GM12878 (cell line): ENCODE measurements around the gene ANKRD30A. TPM values are rescaled to one million over a fixed set of nuclear protein-coding genes. Genes with fewer than 3 reads are reported as not detected.

Source experiments
- ATAC-seq: fragments of 200-7000 bp; cut with Tn5 transposase; 3 replicates; pipeline ENCODE4 v1.9.1; 2020; ENCODE audit warnings: mild to moderate bottlenecking, moderate library complexity
- BruUV-seq: library from RNA; stranded (reverse); fragments of 400-500 nt; replicated peaks from 2 replicates; lab custom pipeline; 2021; lab: Mats Ljungman, UMichigan
- CTCF ChIA-PET: fragments of 300-600 bp; sonication (Branson Sonifier 250); formaldehyde crosslinking; extraction: SDS; loops from one replicate; lab custom pipeline; 2021; ENCODE audit warnings: inconsistent platforms; lab: Yijun Ruan, JAX
- POLR2A ChIA-PET: fragments of 350-600 bp; formaldehyde crosslinking; extraction: SDS; loops from one replicate; lab custom pipeline; 2021; ENCODE audit warnings: inconsistent platforms; lab: Charles Lee
- RAD21 ChIA-PET: fragments of 300-600 bp; sonication (Branson Sonifier 250); formaldehyde crosslinking; loops from one replicate; lab custom pipeline; 2023; ENCODE audit warnings: antibody characterized with exemption; ENCODE audit not compliant: unreplicated experiment; lab: Charles Lee
- SMC1A ChIA-PET: fragments of 300-600 bp; sonication (Branson Sonifier 250); formaldehyde crosslinking; loops from one replicate; lab custom pipeline; 2023; ENCODE audit not compliant: unreplicated experiment, uncharacterized antibody; lab: Charles Lee
- DNase-seq: peaks from one replicate; pipeline ENCODE4 v3.0.0-alpha.2; 2011; ENCODE audit warnings: low read depth, low spot score
- FAIRE-seq: peaks from 3 replicates; lab custom pipeline; 2011; peaks lifted over from hg19 to GRCh38; lab: Jason Lieb, UNC
- H2AFZ ChIP-seq: 2 replicates; pipeline ENCODE4 v1.6.0; 2011; ENCODE audit warnings: low read depth, low read length, control low read depth; ENCODE audit not compliant: control insufficient read depth
- H3K27ac ChIP-seq: 2 replicates; pipeline ENCODE4 v1.5.1; 2011; ENCODE audit warnings: control low read depth; ENCODE audit not compliant: control insufficient read depth, insufficient read depth
- H3K27me3 ChIP-seq, 2 experiments: replicated peaks in 1 of 2; 2 replicates each; pipeline versions ENCODE4 v1.6.0 to v1.6.1; 2011; ENCODE audit warnings: low read length in 1 of 2; ENCODE audit not compliant: control insufficient read depth in 2 of 2, insufficient read depth in 2 of 2
- H3K36me3 ChIP-seq, 2 experiments: 2 replicates each; pipeline ENCODE4 v1.5.1; 2011; ENCODE audit warnings: low read length in 1 of 2; ENCODE audit not compliant: control insufficient read depth in 2 of 2, insufficient read depth in 2 of 2
- H3K4me1 ChIP-seq: 2 replicates; pipeline ENCODE4 v1.6.1; 2011; ENCODE audit warnings: mild to moderate bottlenecking, low read length, moderate library complexity, mixed read lengths; ENCODE audit not compliant: control insufficient read depth, insufficient read depth
- H3K4me2 ChIP-seq: 2 replicates; pipeline ENCODE4 v1.6.0; 2011; ENCODE audit warnings: control low read depth; ENCODE audit not compliant: control insufficient read depth, insufficient read depth
- H3K4me3 ChIP-seq: fragments of 200-600 bp; sonication (generic); 2 replicates; pipeline ENCODE4 v1.5.1; 2016
- H3K79me2 ChIP-seq: 2 replicates; pipeline ENCODE4 v1.6.0; 2011; ENCODE audit warnings: low read length; ENCODE audit not compliant: control insufficient read depth, insufficient read depth
- H3K9ac ChIP-seq: 2 replicates; pipeline ENCODE4 v1.8.0; 2011; ENCODE audit warnings: low read length, control low read depth, mixed read lengths; ENCODE audit not compliant: control insufficient read depth, insufficient read depth
- H3K9me3 ChIP-seq: replicated peaks from 3 replicates; pipeline ENCODE4 v1.5.1; 2011; ENCODE audit warnings: mild to moderate bottlenecking, low read length; ENCODE audit not compliant: control insufficient read depth, insufficient read depth
- H4K20me1 ChIP-seq: 2 replicates; pipeline ENCODE4 v1.6.0; 2011; ENCODE audit not compliant: control insufficient read depth, insufficient read depth
- CBX5 ChIP-seq: sonication (generic); IDR thresholded peaks from 2 replicates; pipeline ENCODE4 v1.6.1; 2016; ENCODE audit warnings: low read depth, moderate library complexity, mild to moderate bottlenecking, inconsistent platforms
- EED ChIP-seq: sonication (generic); IDR thresholded peaks from 2 replicates; pipeline ENCODE4 v1.6.1; 2016; ENCODE audit warnings: antibody characterized with exemption, low read depth
- HDAC2 ChIP-seq: fragments of 200-600 bp; sonication (generic); IDR thresholded peaks from 2 replicates; pipeline ENCODE4 v1.6.1; 2017
- SREBF1 ChIP-seq: IDR thresholded peaks from 2 replicates; pipeline ENCODE4 v1.6.1; 2012; ENCODE audit warnings: mild to moderate bottlenecking, low read length
- ZNF622 ChIP-seq: fragments of 450-650 bp; IDR thresholded peaks from 2 replicates; pipeline ENCODE4 v1.6.1; 2017; ENCODE audit warnings: mild to moderate bottlenecking, inconsistent platforms
- WGBS: methylation state at CpG from one replicate; pipeline ENCODE4 v1.1.6; 2016; ENCODE audit warnings: low lambda C conversion rate; ENCODE audit not compliant: insufficient replicate concordance, insufficient coverage; ENCODE audit errors: missing lambda C conversion rate; 5-methylcytosine and 5-hydroxymethylcytosine counted together
- in situ Hi-C: fragments of 300-500 bp; cut with MboI; formaldehyde crosslinking; loops from 9 replicates; pipeline ENCODE4 v1.14.3; 2018; ENCODE audit warnings: mixed read lengths
- intact Hi-C: fragments of 100-400 bp; cut with micrococcal nuclease; formaldehyde crosslinking; loops from one replicate; pipeline ENCODE4 v1.14.2; 2022; ENCODE audit not compliant: unreplicated experiment
- polyA plus RNA-seq, 11 experiments: library from polyadenylated mRNA; depleted of rRNA in 4 of 11; unstranded in 6 of 11; stranded (reverse) in 5 of 11; fragments of >200 nt; fragmentation: Nextera tagmentation in 4 of 11; fragmentation: Illumina TruSeq in 1 of 11; extraction: Ambion mirVana in 4 of 11; extraction: Trizol in 1 of 11; gene quantifications; 1 replicate in 1 of 11; 2 replicates in 10 of 11; pipeline versions ENCODE4 v1.2.1 to v1.2.3, GENCODE V29; 2011 to 2016; ENCODE audit warnings: inconsistent platforms in 2 of 11, missing spikeins in 2 of 11, low read depth in 1 of 11
- total RNA-seq, 4 experiments: library from RNA; depleted of rRNA in 3 of 4; stranded (reverse); fragments of >200 nt in 3 of 4; fragmentation: Illumina TruSeq in 1 of 4; extraction: Trizol in 1 of 4; gene quantifications; 2 replicates each; pipeline versions ENCODE4 v1.2.1 to v1.2.3, GENCODE V29; 2013 to 2021
- TF ChIP-seq, protein P1 (sequence below): fragments of 450-650 bp; IDR thresholded peaks from 2 replicates; pipeline ENCODE4 v1.6.1; 2016; ENCODE audit warnings: mild to moderate bottlenecking
- TF ChIP-seq, protein P2 (sequence below): IDR thresholded peaks from 2 replicates; pipeline ENCODE4 v1.6.1; 2012; ENCODE audit warnings: low read depth, low read length, improper control_type of control experiment

ANKRD30A gene
- total and polyA plus RNA-seq, 10 of the 15 experiments (the other 5 are each of a cell fraction or from before 2014, with no cell fraction given): 0.22 to 3.4 (median 0.74) TPM

DNA sequence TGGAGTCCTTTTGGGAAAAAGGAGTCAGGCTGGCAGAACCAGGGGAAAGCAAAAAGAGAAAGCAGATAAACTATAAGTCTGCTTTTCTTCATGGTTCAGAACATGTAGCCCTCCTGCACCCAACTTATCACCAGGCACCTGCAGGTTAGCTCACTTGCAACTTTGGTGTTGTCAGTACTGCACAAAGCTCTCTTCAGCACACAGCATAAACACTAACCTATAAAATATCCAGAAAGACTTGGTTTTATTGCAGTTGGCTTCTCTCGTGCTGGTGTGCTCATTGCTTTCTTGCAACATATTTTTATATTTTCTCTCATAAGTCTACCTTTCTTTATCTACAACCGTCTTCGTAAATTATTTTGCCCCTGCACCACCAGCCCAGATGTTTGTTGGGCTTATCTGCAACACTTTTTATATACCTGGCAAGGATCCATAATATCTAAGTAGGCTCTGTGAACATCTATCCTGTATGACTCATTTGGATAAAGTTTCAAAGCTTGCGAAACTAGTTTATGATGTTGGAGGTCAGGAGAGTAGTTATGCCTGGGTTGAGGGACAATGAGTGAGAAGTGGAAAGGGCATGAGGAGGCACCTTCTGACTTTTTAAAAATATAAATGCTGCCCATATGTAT, 164.6 kb downstream of the ANKRD30A start (continued):
- TF ChIP-seq CBX5 (no peak), ZNF622 (no peak), HDAC2 (no peak)
- TF ChIP-seq, protein P1, sequence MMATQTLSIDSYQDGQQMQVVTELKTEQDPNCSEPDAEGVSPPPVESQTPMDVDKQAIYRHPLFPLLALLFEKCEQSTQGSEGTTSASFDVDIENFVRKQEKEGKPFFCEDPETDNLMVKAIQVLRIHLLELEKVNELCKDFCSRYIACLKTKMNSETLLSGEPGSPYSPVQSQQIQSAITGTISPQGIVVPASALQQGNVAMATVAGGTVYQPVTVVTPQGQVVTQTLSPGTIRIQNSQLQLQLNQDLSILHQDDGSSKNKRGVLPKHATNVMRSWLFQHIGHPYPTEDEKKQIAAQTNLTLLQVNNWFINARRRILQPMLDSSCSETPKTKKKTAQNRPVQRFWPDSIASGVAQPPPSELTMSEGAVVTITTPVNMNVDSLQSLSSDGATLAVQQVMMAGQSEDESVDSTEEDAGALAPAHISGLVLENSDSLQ: no peak
- TF ChIP-seq, all 136 proteins: peak for 0

DNA sequence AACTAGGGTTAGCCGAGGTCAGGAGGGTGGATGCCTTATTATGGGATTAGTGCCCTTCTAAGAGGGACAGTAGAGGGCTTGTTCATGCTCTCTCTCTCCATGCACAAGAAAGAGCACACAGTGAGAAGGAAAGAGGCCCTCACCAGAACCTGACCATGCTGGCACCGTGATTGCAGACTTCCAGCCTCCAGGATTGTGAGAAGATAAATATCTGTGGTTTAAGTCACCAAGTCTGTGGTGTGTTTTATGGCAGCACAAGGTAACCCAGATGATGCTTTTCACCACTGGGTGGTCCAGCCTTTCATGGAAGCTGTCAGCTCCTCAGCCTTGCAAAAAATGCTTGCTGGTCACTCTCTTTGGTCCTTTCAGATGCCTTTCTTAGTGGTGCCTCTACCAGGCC, 175.9 kb downstream of the ANKRD30A start:
- Histone ChIP-seq H3K4me2 (no peak overlapping the region), H3K27me3 (no peaks in the 10 kb centered on the region), H3K79me2 (no peaks in the 10 kb centered on the region), H3K27ac (no peak overlapping the region), H3K36me3 (no peaks in the 10 kb centered on the region), H3K9me3 (no peaks in the 10 kb centered on the region), H3K4me3 (no peak overlapping the region), H3K9ac (no peak overlapping the region), H2AFZ (no peak overlapping the region), H4K20me1 (no peaks in the 10 kb centered on the region), H3K4me1 (no peaks in the 10 kb centered on the region)
- in situ Hi-C loops (no loop called here), intact Hi-C loops (no loop called here)
- RAD21 ChIA-PET: no interaction called here
- CTCF ChIA-PET: no interaction called here
- DNase-seq (no peak), ATAC-seq (no peak), FAIRE-seq (no peak)
- 0% methylated on average over 2 of the region's 2 CpGs for WGBS
- SMC1A ChIA-PET: no interaction called here
- TF ChIP-seq SREBF1: no peak
- BruUV-seq: no TSS peak
- POLR2A ChIA-PET: no interaction called here

DNA sequence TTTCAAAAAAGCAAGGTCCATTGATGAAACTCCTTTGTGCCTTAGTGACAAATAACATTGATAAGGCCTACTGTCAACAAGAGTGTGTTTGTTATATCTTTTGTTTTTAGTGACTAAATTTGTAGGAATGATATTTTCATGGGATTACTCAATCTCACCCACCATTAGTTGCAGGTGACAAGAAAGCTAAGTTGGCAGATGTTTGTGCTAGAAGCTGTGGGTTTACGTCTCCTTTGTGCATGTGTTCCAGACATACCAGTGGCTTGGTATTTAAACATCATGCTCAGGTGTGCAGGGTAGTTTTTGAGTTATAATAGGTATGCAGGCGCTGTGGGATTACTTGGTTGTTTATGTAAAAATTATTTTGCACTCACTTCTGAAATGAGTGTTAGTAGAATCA, 178.6 kb downstream of the ANKRD30A start:
- ChIA-PET RAD21 (no interaction called here), POLR2A (no interaction called here), CTCF (interaction anchor here (0.8 kb wide), 1 partner anchor 9 kb away, joined by 3 read pairs; no protein-coding TSS in a partner anchor), SMC1A (no interaction called here)
- 3% methylated on average over 2 of the region's 2 CpGs for WGBS
- H4K20me1 ChIP-seq: no peaks in the 10 kb centered on the region
- H3K9ac ChIP-seq: no peak overlapping the region
- no peaks in the 10 kb centered on the region for H3K79me2 ChIP-seq
- FAIRE-seq: no peak
- no peak overlapping the region for H3K4me3 ChIP-seq
- ATAC-seq: no peak
- intact Hi-C loops (no loop called here), in situ Hi-C loops (no loop called here)
- no peak overlapping the region for H3K27ac ChIP-seq
- no peak overlapping the region for H2AFZ ChIP-seq
- BruUV-seq: no TSS peak
- H3K4me1 ChIP-seq: no peaks in the 10 kb centered on the region
- no peaks in the 10 kb centered on the region for H3K27me3 ChIP-seq
- no peaks in the 10 kb centered on the region for H3K9me3 ChIP-seq
- H3K4me2 ChIP-seq: no peak overlapping the region
- H3K36me3 ChIP-seq: no peaks in the 10 kb centered on the region
- TF ChIP-seq, protein P2, sequence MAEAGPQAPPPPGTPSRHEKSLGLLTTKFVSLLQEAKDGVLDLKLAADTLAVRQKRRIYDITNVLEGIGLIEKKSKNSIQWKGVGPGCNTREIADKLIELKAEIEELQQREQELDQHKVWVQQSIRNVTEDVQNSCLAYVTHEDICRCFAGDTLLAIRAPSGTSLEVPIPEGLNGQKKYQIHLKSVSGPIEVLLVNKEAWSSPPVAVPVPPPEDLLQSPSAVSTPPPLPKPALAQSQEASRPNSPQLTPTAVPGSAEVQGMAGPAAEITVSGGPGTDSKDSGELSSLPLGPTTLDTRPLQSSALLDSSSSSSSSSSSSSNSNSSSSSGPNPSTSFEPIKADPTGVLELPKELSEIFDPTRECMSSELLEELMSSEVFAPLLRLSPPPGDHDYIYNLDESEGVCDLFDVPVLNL: no peak
- no peak for TF ChIP-seq EED
- DNase-seq: no peak
